ENCODE results near the gene NXPH4.

NXPH4 gene

DNA sequence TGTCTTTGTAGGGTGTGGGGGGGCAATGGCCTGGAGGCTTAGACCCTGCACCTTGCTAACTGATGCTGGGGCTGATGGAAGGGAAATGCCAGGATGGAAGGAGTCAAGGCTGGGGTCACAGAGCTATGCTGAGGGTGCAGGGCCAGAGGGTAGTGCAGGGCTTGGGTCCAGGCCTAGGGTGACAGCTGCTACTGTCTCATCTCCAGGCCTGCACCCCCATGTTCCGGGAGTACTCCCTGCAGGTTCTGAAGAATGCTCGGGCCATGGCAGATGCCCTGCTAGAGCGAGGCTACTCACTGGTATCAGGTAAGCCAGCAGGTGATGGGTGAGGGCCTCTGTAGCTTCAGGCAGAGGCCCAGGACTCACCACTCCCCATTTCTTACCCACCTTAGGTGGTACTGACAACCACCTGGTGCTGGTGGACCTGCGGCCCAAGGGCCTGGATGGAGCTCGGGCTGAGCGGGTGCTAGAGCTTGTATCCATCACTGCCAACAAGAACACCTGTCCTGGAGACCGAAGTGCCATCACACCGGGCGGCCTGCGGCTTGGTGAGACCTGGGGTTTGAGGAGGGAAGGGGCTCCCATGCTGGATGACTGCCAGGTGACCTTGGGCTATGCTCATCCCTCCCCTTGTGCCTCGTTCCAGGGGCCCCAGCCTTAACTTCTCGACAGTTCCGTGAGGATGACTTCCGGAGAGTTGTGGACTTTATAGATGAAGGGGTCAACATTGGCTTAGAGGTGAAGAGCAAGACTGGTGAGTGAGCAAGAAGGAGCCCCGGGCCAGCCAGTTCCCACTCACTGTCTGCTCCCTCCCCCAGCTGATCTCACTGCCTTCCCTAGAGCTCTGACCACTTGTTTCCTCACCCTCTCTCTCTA is 17.0 kb downstream of the NXPH4 start:
- no peak for DNase-seq

DNA sequence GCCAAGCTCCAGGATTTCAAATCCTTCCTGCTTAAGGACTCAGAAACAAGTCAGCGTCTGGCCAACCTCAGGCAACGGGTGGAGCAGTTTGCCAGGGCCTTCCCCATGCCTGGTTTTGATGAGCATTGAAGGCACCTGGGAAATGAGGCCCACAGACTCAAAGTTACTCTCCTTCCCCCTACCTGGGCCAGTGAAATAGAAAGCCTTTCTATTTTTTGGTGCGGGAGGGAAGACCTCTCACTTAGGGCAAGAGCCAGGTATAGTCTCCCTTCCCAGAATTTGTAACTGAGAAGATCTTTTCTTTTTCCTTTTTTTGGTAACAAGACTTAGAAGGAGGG is 17.6 kb downstream of the NXPH4 start:
- DNase-seq: no peak

DNA sequence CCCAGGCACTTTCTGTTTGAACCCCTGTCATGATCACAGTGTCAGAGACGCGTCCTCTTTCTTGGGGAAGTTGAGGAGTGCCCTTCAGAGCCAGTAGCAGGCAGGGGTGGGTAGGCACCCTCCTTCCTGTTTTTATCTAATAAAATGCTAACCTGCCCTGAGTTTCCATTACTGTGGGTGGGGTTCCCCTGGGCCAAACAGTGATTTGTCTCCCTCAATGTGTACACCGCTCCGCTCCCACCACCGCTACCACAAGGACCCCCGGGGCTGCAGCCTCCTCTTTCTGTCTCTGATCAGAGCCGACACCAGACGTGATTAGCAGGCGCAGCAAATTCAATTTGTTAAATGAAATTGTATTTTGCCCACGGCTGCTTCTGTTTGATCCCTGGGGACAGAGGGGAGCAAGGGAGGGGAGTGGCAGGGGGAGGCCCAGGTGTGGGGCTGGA is 18.0 kb downstream of the NXPH4 start:
- DNase-seq: no peak

DNA sequence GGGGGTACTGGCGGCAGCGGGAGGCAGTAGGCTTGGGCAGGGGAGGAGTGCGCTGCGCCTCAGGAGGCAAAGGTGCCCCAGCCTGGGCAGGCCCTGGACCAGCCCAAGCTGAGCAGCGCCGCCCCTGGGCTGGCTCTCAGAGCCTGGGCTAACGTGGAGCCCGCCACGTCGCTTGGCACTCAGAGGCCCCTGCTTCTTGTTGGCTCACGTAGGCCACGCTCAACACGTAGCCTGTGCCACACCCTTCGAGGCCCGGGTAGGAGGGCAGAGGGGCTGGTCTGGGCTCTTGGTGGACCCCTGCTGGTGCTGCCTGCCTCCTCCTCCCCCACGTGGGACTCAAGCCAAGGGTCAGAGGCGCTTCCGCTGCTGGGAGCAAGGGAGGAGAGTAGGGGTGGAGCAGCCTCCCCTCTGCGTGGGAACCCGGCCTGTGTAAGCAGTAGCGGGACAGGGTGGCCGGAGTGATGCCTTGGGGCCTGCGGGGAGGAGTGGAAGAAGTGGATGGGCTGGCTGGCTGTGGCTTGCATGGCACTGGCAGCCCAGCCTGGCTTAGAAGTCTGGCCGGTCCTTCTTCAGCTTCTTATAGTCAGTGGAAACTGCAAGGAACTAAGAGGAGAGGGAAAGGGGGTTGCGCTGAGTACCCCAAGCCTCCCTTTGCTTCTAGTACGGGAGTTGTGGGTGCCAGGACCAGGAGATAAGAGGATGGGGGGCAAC is 18.6 kb downstream of the NXPH4 start:
- DNase-seq: no peak

DNA sequence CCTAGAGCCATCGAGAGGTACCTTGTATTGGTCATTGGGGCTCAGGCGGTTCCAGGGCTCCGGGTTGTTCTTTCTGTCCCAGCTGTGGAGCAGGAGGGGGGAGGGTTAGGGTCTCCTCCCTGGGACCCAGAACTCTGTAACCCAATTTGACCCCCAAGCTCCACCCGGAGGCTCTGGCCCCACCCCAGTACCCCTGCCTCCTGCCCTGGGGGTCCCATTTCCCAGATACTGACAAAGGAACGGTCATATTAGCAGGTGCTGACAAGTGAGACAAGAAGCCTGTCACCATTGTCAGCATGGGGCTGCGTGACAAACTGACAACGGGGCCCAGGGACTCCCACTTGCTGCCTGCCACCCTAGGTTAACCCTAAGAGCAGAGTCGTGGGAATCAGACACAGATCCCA is 19.1 kb downstream of the NXPH4 start:
- DNase-seq: no peak

DNA sequence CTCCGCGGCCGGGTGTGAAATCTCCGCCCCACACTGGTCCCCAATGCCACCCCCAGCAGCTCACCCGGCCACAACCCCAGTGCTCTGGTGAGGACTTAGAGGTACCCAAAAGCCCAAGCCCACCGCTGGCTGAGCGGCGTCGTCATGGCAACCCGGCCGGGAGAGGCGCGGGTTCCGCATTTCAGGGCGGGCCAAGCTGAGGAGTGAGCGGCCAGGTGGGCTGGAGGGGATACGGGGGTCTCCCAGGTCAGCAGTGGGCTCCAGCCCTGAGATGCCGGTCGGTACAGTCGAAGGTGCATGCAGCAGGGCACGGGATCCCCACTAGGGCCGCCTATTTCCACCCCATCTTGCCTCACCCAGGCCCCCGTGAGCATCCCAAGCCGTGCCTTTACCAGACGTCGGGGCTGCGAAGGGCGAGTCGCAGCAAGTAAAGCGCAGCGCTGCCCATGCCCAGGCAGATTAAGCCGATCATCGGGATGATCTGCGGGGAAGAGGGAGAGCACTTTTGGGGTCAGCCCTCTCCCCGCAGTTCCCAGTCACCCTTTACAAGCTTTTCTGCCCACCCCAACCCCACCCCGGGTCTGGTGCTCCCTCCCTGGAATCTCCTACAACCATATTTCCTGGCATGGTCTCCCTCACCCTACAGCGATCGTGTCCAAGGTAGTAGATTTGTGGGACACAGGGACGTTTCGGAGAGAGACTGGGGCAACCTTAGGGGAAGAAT is 19.8 kb downstream of the NXPH4 start:
- DNase-seq: no peak

DNA sequence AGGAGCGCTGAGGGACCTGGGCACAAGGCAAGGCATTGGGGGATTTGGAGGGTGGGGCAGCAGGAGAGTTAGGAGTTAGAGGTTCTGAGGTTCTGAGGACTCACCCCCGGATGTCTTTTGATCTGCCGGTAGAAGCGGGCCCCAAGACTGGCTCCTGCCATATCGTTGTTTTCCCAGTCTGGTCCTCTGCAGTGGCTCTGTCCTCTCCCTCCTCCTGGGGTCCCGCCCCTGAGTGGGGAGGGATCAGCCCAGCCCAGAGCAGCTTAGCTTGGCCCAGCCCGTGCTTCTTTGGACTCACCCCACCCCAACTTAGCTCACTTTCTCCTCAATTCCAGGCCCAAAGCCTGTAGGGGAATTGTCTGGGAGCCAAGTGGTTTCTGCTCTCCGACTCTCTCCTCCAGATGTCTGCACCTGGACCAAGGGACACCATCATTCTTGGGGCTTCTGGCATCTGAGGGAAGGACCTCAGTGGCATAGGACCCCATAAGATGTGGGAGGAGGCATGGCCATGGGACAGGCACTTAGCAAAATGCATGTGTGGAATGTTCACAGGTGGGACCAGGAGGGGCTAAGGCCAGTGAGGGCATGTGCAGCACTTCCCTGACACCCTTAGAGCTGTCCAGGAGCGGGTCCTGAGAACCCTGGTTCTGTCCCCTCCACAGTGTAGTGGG is 20.5 kb downstream of the NXPH4 start:
- DNase-seq: no peak

DNA sequence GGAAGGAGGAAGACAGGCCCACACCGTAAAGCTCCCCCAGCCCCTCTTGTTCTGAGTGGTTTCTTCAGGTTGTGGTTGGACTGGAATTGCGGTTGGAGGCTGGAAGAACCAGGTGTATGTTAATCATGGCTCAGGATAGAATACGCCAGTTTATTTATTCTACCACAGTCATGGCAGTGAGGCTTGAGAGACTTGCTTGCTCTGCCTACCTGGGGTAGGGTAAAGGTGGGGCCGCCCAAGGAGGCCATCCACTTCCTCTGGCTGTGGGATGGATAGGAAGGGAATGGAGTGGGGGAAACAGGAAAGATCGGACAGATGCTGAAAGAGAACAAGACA is 21.0 kb downstream of the NXPH4 start:
- DNase-seq: no peak

DNA sequence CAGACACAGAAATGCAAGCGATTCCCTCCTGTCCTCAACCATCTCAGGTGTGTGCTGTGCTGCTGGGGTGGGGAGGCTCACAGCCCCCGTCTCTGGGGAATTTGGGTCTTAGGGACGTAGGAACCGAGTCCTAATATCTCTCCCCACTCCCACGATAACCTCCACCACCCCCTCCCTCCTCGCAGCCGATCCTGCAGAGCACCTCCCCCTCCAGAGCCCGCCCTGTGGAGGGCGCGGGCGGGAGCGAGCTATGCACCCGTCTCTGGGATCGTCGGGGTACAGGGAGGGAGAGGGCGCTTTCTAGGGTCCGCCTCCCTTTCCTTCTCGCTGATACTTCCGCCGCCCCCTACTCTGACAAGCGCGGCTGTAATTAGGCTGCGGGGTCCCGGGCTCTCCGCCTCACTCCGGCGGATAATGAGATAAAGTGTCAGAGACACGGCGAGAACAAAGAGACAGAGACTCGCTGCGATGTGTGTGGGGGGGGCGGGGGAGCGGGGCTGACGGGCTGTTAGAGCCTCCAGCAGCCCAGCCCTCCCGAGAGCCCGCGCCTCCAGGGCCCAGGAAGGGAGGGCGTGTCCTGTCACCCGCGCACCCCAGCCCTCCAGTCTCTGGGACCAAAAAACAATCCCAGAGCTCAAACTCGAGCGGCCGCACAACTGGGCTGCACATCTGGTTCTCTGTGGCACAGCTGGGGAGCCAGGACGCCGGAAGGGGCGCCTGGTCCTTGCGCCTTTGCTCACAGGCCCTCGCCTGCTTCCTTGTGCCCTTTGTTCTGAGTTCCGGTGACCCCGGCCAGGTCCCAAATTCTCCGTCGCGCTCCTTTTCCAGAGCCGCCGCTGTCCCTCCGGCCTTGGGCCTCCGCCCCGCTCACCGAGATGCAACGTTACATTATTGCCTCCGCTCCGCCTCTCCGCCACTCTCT is 21.6 kb downstream of the NXPH4 start:
- DNase-seq: no peak

DNA sequence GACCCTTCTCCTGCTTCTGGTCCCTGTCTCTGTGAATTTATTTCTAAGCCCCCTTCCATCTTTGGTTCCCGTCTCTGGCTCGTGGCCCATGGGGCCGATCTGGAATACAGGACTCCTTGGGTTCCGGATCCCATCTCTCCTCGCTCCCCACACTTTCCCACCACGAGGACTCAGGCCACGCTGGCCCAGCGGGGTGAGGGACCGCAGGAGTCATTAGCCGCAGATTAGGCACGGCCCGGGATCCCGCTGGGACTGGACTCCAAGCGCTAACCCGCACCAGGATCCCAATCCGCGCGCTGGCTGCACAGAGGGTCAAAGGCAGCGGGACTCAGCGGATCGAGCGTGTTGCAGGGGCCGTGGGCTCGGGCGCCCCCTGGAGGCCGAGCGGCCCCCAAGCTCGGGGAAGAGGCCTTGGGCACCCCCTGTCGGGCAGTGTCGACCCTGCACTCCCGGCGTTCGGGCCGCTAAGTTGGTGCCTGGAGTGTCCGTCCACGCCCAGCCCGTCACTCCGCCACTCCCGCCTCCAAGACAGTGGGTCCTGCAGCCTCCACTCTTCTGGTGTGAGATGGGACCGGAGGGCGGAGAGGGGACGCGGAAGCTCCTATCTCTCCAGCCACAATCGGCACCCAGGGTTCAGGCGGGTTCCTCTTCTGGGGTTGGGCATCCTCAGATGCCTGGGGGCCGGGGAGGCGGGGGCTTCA is 22.4 kb downstream of the NXPH4 start:
- peak; percentile 74 to 82 for DNase-seq

DNA sequence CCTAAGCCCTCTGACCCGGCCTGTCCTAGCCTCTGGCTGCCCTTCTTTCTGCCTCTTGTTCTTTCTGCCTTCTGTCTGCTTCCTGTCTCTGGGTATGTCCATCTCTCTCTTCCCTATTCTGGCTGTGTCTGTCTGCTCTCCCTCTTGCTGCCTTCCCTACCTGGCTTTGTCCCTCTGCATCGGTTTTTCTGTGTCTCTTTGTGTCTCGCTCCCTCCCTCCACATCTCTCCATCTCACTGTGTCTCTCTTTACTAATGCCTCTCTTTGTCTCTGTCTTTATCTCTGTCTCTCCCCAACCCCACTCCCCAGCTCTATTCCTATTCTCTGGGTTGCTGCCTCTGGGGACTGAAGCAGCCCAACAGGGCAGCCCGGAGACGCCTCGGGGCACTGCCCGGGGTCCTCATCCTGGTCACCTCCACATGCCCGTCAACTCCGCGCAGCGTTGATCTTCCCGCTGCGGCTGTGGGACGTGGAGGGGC is 23.0 kb downstream of the NXPH4 start:
- DNase-seq: no peak

DNA sequence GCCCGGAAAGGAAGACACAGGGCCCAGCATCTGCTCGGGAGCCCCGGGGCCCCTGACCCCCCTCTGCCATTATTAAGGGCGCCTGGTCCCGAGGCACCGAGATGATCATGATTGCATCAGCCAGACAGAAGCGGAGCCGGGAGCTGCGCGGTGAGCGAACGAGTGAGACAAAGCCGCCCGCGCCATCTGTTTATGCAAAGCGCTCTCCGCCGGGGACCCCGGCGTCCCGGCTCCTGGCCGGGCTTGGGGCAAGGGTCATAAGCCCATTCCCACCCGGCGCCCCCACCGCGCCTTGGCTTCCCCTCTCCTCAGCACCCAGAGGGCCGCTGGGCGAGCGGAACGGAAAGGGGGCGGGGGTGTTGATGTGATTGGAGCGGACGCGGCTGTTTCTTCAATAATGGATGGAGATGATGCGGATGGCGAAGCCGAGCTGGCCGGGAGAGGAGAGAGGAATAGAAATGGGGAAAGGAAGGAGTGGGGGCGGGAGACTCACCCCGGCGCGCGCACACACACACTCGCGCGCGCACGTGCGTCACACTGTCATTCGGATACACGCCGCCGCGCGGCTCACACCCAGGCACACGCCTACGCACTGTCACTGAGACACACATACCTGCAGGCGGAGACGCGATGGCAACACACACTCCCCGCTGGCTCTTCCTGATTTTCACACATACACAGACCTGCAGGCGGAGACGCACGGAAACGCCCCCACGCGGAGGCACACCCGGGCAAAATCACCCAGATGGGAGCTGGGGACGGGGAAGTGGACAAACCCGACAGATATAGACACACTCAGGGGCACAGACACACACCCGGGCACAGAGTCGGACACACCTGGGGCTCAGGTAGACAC is 23.7 kb downstream of the NXPH4 start:
- peak; percentile 24 to 52 for DNase-seq

DNA sequence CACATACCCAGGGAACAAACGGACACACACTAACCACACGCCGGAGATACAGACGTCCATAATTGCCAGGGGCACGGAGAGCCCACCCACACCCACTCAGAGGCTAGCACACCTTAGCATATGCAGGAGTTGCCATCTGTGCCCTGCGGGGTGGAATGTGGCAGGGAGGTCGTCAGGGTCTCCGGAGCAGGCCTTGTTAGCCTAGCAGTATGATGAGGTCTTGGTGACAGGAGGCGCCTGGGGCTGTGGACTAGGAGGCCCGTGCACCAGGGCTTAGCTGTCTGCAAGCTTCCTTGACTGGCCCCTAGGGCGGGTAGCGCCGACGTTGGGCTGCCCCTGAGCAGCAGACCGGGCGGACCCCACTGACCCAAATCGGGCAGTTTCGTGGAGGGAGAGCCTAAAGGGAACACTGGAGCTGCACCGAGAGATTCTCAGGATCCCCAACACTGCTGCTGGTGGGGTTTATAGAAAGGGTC is 24.4 kb downstream of the NXPH4 start:
- no peak for DNase-seq

DNA sequence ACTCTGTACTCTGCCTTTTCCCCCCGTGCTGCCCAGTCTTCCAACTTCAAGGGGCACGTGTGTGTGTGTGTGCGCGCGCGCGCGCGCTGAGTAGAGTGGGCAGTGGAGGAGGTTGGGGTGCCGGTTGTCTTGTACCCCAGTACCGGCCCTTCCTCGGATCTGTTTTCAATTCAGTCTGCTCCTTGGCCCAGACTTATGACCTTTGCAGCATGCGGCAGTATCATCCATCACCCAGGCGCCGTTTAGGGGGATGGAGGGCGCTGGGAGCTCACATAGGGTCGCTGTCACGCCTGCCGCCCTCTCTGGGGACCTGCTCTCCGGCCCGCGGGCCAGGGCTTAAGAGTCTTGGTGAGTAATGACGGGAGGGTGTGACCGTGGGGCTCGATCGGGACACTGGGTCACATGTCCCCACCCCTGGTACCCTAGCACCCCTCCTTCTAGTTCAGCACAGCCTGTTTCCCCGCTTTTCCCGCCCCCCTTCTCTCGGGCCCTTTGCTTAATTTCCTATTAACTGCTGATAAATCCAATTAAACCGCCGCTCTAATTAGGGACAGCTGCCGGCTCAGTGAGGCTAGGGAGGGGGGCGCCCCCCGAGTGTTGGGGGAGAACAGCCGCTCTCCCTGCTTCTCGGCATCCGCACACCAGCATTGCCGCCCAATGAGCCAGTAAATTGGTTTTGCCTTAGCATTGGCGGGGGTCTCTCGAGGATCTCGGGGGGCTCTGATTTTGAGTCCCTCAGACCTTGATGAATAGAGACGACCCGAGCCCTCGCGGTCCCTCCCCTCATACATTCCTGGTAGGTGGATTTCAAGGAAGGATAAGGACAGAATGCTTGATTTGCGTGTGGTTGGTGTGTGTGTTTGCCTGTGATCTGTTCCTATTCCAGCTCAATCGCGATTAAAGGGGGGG is 25.1 kb downstream of the NXPH4 start:
- no peak for DNase-seq

DNA sequence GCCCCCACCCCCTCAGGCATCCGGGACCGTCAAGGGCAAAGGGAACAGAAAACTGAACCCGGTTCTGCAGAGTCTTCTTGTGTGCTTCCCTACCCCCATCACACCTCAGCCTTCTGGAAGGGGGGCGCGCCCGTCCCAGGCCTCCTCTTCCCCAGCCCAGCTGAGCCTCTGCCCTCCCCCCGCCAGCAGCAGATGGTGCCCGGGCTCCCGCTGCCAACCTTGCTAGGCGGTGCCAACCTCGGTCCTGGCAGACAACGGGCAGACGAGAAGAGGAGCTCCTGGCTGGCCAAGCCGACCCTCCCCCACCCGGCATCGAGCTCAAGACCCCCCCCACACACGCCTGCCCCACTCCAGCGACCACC is 25.7 kb downstream of the NXPH4 start:
- DNase-seq: no peak

DNA sequence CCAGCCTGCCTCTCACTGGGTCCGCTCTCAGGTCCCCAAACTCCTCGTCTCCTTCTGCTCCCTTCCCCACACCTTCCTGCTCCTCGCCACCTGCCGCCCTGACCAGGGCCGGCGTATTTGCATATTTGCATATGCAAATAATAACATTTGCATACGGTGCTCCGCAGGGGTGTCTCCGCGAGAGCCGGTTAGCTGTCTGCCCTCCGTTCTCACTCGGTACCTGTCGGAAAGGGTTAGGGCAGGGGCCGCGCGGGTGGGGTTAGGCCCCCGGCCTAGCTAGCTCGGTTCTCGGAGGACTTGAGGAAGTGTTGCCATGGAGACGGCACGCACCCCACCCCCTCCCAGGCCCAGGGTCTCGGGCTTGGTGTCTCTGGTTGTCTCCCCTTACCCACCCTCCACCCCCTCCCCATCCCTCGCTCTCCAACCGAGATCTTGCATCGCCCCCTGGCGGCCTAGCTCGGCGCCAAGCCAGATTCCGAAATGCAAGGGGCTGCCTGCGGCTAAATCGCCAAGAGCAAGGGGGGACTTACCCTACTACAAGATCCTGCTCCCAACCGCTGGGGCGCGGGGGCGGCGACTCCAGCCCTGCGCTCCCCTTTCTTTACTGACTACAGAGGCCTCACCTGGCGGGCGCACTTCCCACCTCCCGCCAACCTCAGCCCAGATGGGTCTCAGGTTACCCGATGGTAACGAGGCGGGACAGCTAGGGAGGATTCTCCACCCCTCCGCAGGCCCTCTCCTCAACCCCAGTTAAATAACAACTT is 26.3 kb downstream of the NXPH4 start:
- DNase-seq: peak in 1 of 2 donors; percentile 34

DNA sequence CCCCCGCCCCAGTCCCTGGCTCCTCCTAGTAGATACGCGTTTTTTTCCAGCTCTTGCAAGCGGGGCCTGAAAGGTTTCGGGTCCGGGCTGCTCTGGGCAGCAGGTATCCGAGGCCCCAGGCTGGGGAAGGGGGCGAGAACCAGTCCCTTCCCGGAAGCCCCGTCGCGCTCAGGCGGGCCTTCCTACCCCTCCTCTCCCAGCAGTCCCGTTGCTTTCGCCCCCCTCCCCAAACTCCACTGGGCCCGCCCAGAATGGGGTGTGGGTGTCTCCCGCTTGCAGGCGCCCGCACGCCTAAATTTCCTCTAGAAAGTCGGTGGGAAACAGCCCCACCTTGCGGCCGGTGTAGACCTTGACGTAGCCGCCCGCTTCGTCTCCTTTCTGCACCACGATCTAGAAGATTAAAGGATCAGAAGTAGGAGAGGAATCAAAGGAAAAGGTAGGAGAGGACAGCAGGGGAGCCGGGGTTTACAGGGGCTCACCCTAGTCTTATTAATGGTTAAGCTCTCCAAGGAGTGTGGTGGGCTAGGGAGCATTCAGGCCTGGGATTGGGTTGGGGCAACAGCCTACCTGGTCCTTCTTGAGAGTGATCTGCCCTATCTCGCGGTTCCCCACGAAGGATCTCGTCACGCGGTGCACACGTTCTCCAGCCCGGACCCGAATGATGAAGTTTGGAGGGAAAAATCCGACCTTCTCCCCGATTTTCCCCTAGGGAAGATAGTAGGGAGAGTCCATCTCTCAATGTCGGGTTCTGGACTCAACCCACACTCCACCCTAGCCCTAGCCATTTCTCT is 27.1 kb downstream of the NXPH4 start:
- DNase-seq: peak; percentile 22 to 39
